Liver (tissue), 5 donors: Measurements from ENCODE around the gene ZNF814. TPM values are rescaled to one million over a fixed set of nuclear protein-coding genes. Genes with fewer than 3 reads are reported as not detected.

ENCODE experiments used
- ATF3 ChIP-seq: IDR thresholded peaks from 2 replicates; pipeline ENCODE4 v1.6.1; 2016; ENCODE audit warnings: antibody characterized with exemption
- CTCF ChIP-seq: fragments of 150-350 bp; IDR thresholded peaks from 2 replicates; pipeline ENCODE4 v1.5.1; 2017; ENCODE audit warnings: improper control_type of control experiment, low read depth, low read length; ENCODE audit not compliant: missing input control
- FOXA1 ChIP-seq: IDR thresholded peaks from 2 replicates; pipeline ENCODE4 v1.6.1; 2016; ENCODE audit warnings: antibody characterized with exemption
- GABPA ChIP-seq, 2 donors: IDR thresholded peaks in 1 of 2; conservative IDR thresholded peaks in 1 of 2; 2 replicates each; pipeline ENCODE4 v1.6.1; 2016; ENCODE audit warnings: antibody characterized with exemption in 2 of 2, mild to moderate bottlenecking in 1 of 2, moderate library complexity in 1 of 2
- NR2F2 ChIP-seq: IDR thresholded peaks from 2 replicates; pipeline ENCODE4 v1.6.1; 2016; ENCODE audit warnings: antibody characterized with exemption
- RAD21 ChIP-seq, 2 donors: IDR thresholded peaks; 2 replicates each; pipeline ENCODE4 v1.6.1; 2016; ENCODE audit warnings: antibody characterized with exemption in 2 of 2, mild to moderate bottlenecking in 2 of 2
- polyA plus RNA-seq, 2 donors: library from polyadenylated mRNA; stranded (reverse) in 1 of 2; unstranded in 1 of 2; fragments of 200-250 nt in 1 of 2; fragments of >200 nt in 1 of 2; fragmentation: Nextera tagmentation in 1 of 2; extraction: Ambion mirVana in 1 of 2; gene quantifications; one replicate each; pipeline versions ENCODE4 v1.2.1 to v1.2.3, GENCODE V29; 2013 to 2015
- total RNA-seq, 2 donors: library from RNA; depleted of rRNA; stranded (reverse); fragments of >200 nt; gene quantifications; one replicate each; pipeline ENCODE4 v1.2.3, GENCODE V29; 2014
- donor health status: healthy.
- donor health status: healthy.
- donor health status: healthy.

ZNF814 gene
- total and polyA plus RNA-seq, 4 donors, result 6.9 to 13.8 (median 8.2) TPM

GRCh38 chr19:57800696-57801095, 88.1 kb downstream of the ZNF814 start (continued):
- TF ChIP-seq CTCF (no peak), RAD21 (IDR thresholded peaks at IDR 0.05) (no peak), FOXA1 (no peak), GABPA (IDR thresholded peaks at IDR 0.05 in 1 of 2, conservative IDR thresholded peaks at IDR 0.05 in 1 of 2) (no peak), ATF3 (no peak), NR2F2 (no peak)

Other genes with a start within 250 kb of the ZNF814 start
- gene ZSCAN4, start 220.1 kb downstream of the ZNF814 start, total RNA-seq, result not detected
- not detected for gene ZSCAN4, start 220.1 kb downstream of the ZNF814 start, polyA plus RNA-seq
- 10 to 100 TPM in 1 of 2 donors, 1 to 10 TPM in 1; 3.1 to 10.5 TPM for gene ZNF551, start 207.1 kb downstream of the ZNF814 start, total RNA-seq
- 1 to 10 TPM in 1 of 2 donors, under 1 TPM in 1; 0.79 to 1.0 TPM for gene ZNF551, start 207.1 kb downstream of the ZNF814 start, polyA plus RNA-seq
- gene ZNF154, start 179.8 kb downstream of the ZNF814 start, total RNA-seq, result 1 to 10 TPM; 2.2 to 4.7 TPM
- gene ZNF154, start 179.8 kb downstream of the ZNF814 start, polyA plus RNA-seq, result under 1 TPM; 0.32 to 0.36 TPM
- gene ZNF671, start 161.4 kb downstream of the ZNF814 start, total RNA-seq, result 1 to 10 TPM; 2.4 to 9.3 TPM
- 1 to 10 TPM in 1 of 2 donors, under 1 TPM in 1; 0.78 to 1.6 TPM for gene ZNF671, start 161.4 kb downstream of the ZNF814 start, polyA plus RNA-seq
- 10 to 100 TPM in 1 of 2 donors, 1 to 10 TPM in 1; 8.7 to 20.3 TPM for gene ZNF776, start 142.2 kb downstream of the ZNF814 start, total RNA-seq
- 1 to 10 TPM; 2.0 to 4.1 TPM for gene ZNF776, start 142.2 kb downstream of the ZNF814 start, polyA plus RNA-seq
- gene ZNF586, start 119.4 kb downstream of the ZNF814 start, total RNA-seq, result 10 to 100 TPM; 10.4 to 11.8 TPM
- gene ZNF586, start 119.4 kb downstream of the ZNF814 start, polyA plus RNA-seq, result 1 to 10 TPM; 2.3 to 3.1 TPM
- 10 to 100 TPM in 1 of 2 donors, 1 to 10 TPM in 1; 5.4 to 16.1 TPM for gene ZNF552, start 74.1 kb downstream of the ZNF814 start, total RNA-seq
- gene ZNF552, start 74.1 kb downstream of the ZNF814 start, polyA plus RNA-seq, result 1 to 10 TPM; 3.1 to 5.5 TPM
- 10 to 100 TPM; 10.2 to 30.2 TPM for gene ZNF587B, start 58.7 kb downstream of the ZNF814 start, total RNA-seq
- 1 to 10 TPM; 3.0 to 3.6 TPM for gene ZNF587B, start 58.7 kb downstream of the ZNF814 start, polyA plus RNA-seq
- gene ZNF587, start 39.2 kb downstream of the ZNF814 start, total RNA-seq, result 10 to 100 TPM; 15.6 to 27.8 TPM
- 1 to 10 TPM; 2.7 to 2.8 TPM for gene ZNF587, start 39.2 kb downstream of the ZNF814 start, polyA plus RNA-seq
- 10 to 100 TPM; 12.9 to 16.3 TPM for gene ZNF417, start 27.6 kb upstream of the ZNF814 start, total RNA-seq
- gene ZNF417, start 27.6 kb upstream of the ZNF814 start, polyA plus RNA-seq, result 1 to 10 TPM; 1.2 to 1.7 TPM
- 1 to 10 TPM; 2.6 to 3.1 TPM for gene ZNF418, start 46.4 kb upstream of the ZNF814 start, total RNA-seq
- 1 to 10 TPM in 1 of 2 donors, under 1 TPM in 1; 0.51 to 1.4 TPM for gene ZNF418, start 46.4 kb upstream of the ZNF814 start, polyA plus RNA-seq
- 1 to 10 TPM; 1.6 to 4.4 TPM for gene ZNF256, start 58.7 kb upstream of the ZNF814 start, total RNA-seq
- gene ZNF256, start 58.7 kb upstream of the ZNF814 start, polyA plus RNA-seq, result under 1 TPM; 0.53 to 0.67 TPM
- gene C19orf18, start 85.5 kb upstream of the ZNF814 start, total RNA-seq, result under 1 TPM in 1 of 2 donors, not detected in 1; 0.23 TPM
- gene C19orf18, start 85.5 kb upstream of the ZNF814 start, polyA plus RNA-seq, result under 1 TPM; 0.14 to 0.58 TPM
- gene ZNF606, start 113.8 kb upstream of the ZNF814 start, total RNA-seq, result 10 to 100 TPM in 1 of 2 donors, 1 to 10 TPM in 1; 8.7 to 12.8 TPM
- 1 to 10 TPM; 3.2 to 4.5 TPM for gene ZNF606, start 113.8 kb upstream of the ZNF814 start, polyA plus RNA-seq
- not detected for gene ZSCAN1, start 145.0 kb upstream of the ZNF814 start, total RNA-seq
- gene ZSCAN1, start 145.0 kb upstream of the ZNF814 start, polyA plus RNA-seq, result under 1 TPM in 1 of 2 donors, not detected in 1; 0.13 TPM
- gene ZNF135, start 170.2 kb upstream of the ZNF814 start, total RNA-seq, result 1 to 10 TPM in 1 of 2 donors, under 1 TPM in 1; 0.42 to 1.5 TPM
- under 1 TPM; 0.31 to 0.42 TPM for gene ZNF135, start 170.2 kb upstream of the ZNF814 start, polyA plus RNA-seq
- 10 to 100 TPM; 13.1 to 21.7 TPM for gene ZSCAN18, start 209.2 kb upstream of the ZNF814 start, total RNA-seq
- 10 to 100 TPM in 1 of 2 donors, 1 to 10 TPM in 1; 2.1 to 10.3 TPM for gene ZSCAN18, start 209.2 kb upstream of the ZNF814 start, polyA plus RNA-seq